H9 (cell line): Measurements from ENCODE around the gene CLCA4. TPM values are rescaled to one million over a fixed set of nuclear protein-coding genes. Genes with fewer than 3 reads are reported as not detected.

Source experiments
- DNase-seq: peaks from one replicate; pipeline ENCODE4 v3.0.0-alpha.2; 2017
- H2AFZ ChIP-seq: one replicate; pipeline ENCODE4 v1.6.1; 2013; ENCODE audit warnings: mild to moderate bottlenecking, low read length, control low read depth, moderate library complexity
- H2AK5ac ChIP-seq: 2 replicates; pipeline ENCODE4 v1.6.1; 2013; ENCODE audit warnings: low read length, control low read depth, mixed read lengths; ENCODE audit not compliant: insufficient read length
- H2BK120ac ChIP-seq: one replicate; pipeline ENCODE4 v1.6.1; 2013; ENCODE audit warnings: low read depth, mild to moderate bottlenecking, low read length, control low read depth, inconsistent platforms; ENCODE audit not compliant: poor library complexity, severe bottlenecking
- H2BK12ac ChIP-seq: 2 replicates; pipeline ENCODE4 v1.6.1; 2013; ENCODE audit warnings: low read length, control low read depth, mixed read lengths, low read depth; ENCODE audit not compliant: insufficient read length
- H2BK15ac ChIP-seq: 2 replicates; pipeline ENCODE4 v1.6.1; 2013; ENCODE audit warnings: low read depth, low read length, control low read depth
- H2BK20ac ChIP-seq: one replicate; pipeline ENCODE4 v1.6.1; 2013; ENCODE audit warnings: low read depth, mild to moderate bottlenecking, low read length, control low read depth, inconsistent platforms; ENCODE audit not compliant: poor library complexity, severe bottlenecking
- H2BK5ac ChIP-seq: 2 replicates; pipeline ENCODE4 v1.6.1; 2013; ENCODE audit warnings: low read length, control low read depth, mixed read lengths; ENCODE audit not compliant: insufficient read length
- H3K14ac ChIP-seq: 2 replicates; pipeline ENCODE4 v1.6.1; 2013; ENCODE audit warnings: low read length, control low read depth; ENCODE audit not compliant: insufficient read depth
- H3K18ac ChIP-seq: 2 replicates; pipeline ENCODE4 v1.6.1; 2013; ENCODE audit warnings: low read depth, mild to moderate bottlenecking, mixed read lengths, low read length, control low read depth; ENCODE audit not compliant: insufficient read length
- H3K23ac ChIP-seq: 2 replicates; pipeline ENCODE4 v1.6.1; 2013; ENCODE audit warnings: low read length, control low read depth, mixed read lengths, low read depth; ENCODE audit not compliant: insufficient read length
- H3K23me2 ChIP-seq: 2 replicates; pipeline ENCODE4 v1.6.1; 2013; ENCODE audit warnings: low read depth, mild to moderate bottlenecking, mixed read lengths, low read length, control low read depth; ENCODE audit not compliant: insufficient read length, poor library complexity, severe bottlenecking
- H3K27ac ChIP-seq: 2 replicates; pipeline ENCODE4 v1.5.1; 2013; ENCODE audit warnings: low read length, control low read depth, mixed read lengths, low read depth; ENCODE audit not compliant: insufficient read length
- H3K27me3 ChIP-seq: 2 replicates; pipeline ENCODE4 v1.6.1; 2013; ENCODE audit warnings: low read length, control low read depth, inconsistent platforms; ENCODE audit not compliant: insufficient read depth
- H3K4ac ChIP-seq: 2 replicates; pipeline ENCODE4 v1.6.1; 2013; ENCODE audit warnings: low read depth, mild to moderate bottlenecking, control low read depth, inconsistent platforms, low read length, moderate library complexity
- H3K4me1 ChIP-seq: 2 replicates; pipeline ENCODE4 v1.6.1; 2013; ENCODE audit warnings: low read length, control low read depth, inconsistent platforms; ENCODE audit not compliant: insufficient read depth
- H3K4me2 ChIP-seq: 2 replicates; pipeline ENCODE4 v1.6.1; 2013; ENCODE audit warnings: low read length, control low read depth, mixed read lengths; ENCODE audit not compliant: insufficient read length, insufficient read depth
- H3K56ac ChIP-seq: 2 replicates; pipeline ENCODE4 v1.6.1; 2013; ENCODE audit warnings: low read depth, mild to moderate bottlenecking, mixed read lengths, low read length, control low read depth; ENCODE audit not compliant: insufficient read length
- H3K79me1 ChIP-seq: 2 replicates; pipeline ENCODE4 v1.6.1; 2013; ENCODE audit warnings: low read depth, mild to moderate bottlenecking, moderate library complexity, low read length, control low read depth, inconsistent platforms; ENCODE audit not compliant: insufficient read depth, poor library complexity, severe bottlenecking
- H3K79me2 ChIP-seq: 2 replicates; pipeline ENCODE4 v1.6.1; 2013; ENCODE audit warnings: low read length, control low read depth, inconsistent platforms; ENCODE audit not compliant: insufficient read depth
- H3K9ac ChIP-seq: 2 replicates; pipeline ENCODE4 v1.6.1; 2013; ENCODE audit warnings: low read length, control low read depth, mixed read lengths; ENCODE audit not compliant: insufficient read length; ENCODE audit errors: extremely low read depth
- H3K9me3 ChIP-seq: one replicate; pipeline ENCODE4 v1.6.1; 2013; ENCODE audit warnings: low read depth, low read length, inconsistent platforms; ENCODE audit not compliant: control insufficient read depth
- H3T11ph ChIP-seq: one replicate; pipeline ENCODE4 v1.6.1; 2013; ENCODE audit warnings: mild to moderate bottlenecking, low read length, control low read depth, inconsistent platforms
- H4K20me1 ChIP-seq: one replicate; pipeline ENCODE4 v1.6.1; 2013; ENCODE audit not compliant: control insufficient read depth, insufficient read length, insufficient read depth
- H4K5ac ChIP-seq: 2 replicates; pipeline ENCODE4 v1.6.1; 2013; ENCODE audit warnings: low read depth, mild to moderate bottlenecking, mixed read lengths, low read length, control low read depth; ENCODE audit not compliant: insufficient read length
- H4K8ac ChIP-seq: replicated peaks from 2 replicates; pipeline ENCODE4 v1.6.1; 2013; ENCODE audit warnings: low read length, control low read depth, mixed read lengths, low read depth; ENCODE audit not compliant: insufficient read length
- H4K91ac ChIP-seq: 2 replicates; pipeline ENCODE4 v1.6.1; 2013; ENCODE audit warnings: low read depth, mild to moderate bottlenecking, moderate library complexity, mixed read lengths, low read length, control low read depth; ENCODE audit not compliant: insufficient read length
- H3K27ac Mint-ChIP-seq, 3 experiments: 2 replicates in 2 of 3; 3 replicates in 1 of 3; pipeline ENCODE4 v1.8.0; 2020 to 2021; ENCODE audit warnings: mixed read lengths in 3 of 3, mild to moderate bottlenecking in 1 of 3, moderate library complexity in 1 of 3
- H3K27me3 Mint-ChIP-seq: 2 replicates; pipeline ENCODE4 v1.8.0; 2021; ENCODE audit warnings: low read depth, mild to moderate bottlenecking, moderate library complexity, mixed read lengths
- H3K36me3 Mint-ChIP-seq, 3 experiments: 2 replicates in 2 of 3; 3 replicates in 1 of 3; pipeline ENCODE4 v1.8.0; 2020 to 2021; ENCODE audit warnings: low read depth in 3 of 3, mixed read lengths in 3 of 3; ENCODE audit not compliant: insufficient read depth in 1 of 3
- H3K4me1 Mint-ChIP-seq, 2 experiments: 2 replicates each; pipeline ENCODE4 v1.8.0; 2020; ENCODE audit warnings: mixed read lengths in 2 of 2
- H3K4me3 Mint-ChIP-seq, 2 experiments: 2 replicates in 1 of 2; 3 replicates in 1 of 2; pipeline ENCODE4 v1.8.0; 2020 to 2021; ENCODE audit warnings: mild to moderate bottlenecking in 2 of 2, mixed read lengths in 2 of 2, moderate library complexity in 1 of 2
- H3K9me3 Mint-ChIP-seq, 2 experiments: 2 replicates in 1 of 2; 3 replicates in 1 of 2; pipeline ENCODE4 v1.8.0; 2020; ENCODE audit warnings: mild to moderate bottlenecking in 2 of 2, mixed read lengths in 2 of 2, moderate library complexity in 1 of 2
- WGBS: extraction: QIAGEN DNeasy Blood & Tissue Kit; methylation state at CpG from one replicate; pipeline ENCODE4 v1.1.7; 2013; ENCODE audit warnings: missing lambda C conversion rate, low lambda C conversion rate, mixed read lengths; ENCODE audit not compliant: insufficient read length; ENCODE audit errors: extremely low coverage; 5-methylcytosine and 5-hydroxymethylcytosine counted together
- total RNA-seq: library from RNA; stranded (reverse); gene quantifications from 2 replicates; pipeline ENCODE4 v1.2.1, GENCODE V29; 2021
- TF ChIP-seq, protein P1 (sequence below): fragments of 200-600 bp; sonication (generic); conservative IDR thresholded peaks from 3 replicates; pipeline ENCODE4 v1.8.0; 2021; ENCODE audit warnings: antibody characterized with exemption, mild to moderate bottlenecking

Gene CLCA4
- total RNA-seq, 1 experiment from 2014 or later, result not detected

GRCh38 chr1:86523670-86524354 lies 23.1 kb upstream of the CLCA4 start:
- DNase-seq, result no peak
- H3K23me2 ChIP-seq, result no peaks in the 10 kb centered on the region
- H3K4ac ChIP-seq, result no peak overlapping the region
- H2AK5ac ChIP-seq, result no peak overlapping the region
- no peak overlapping the region for H3K9ac ChIP-seq
- H3K4me1 ChIP-seq, result no peaks in the 10 kb centered on the region
- TF ChIP-seq, protein P1, sequence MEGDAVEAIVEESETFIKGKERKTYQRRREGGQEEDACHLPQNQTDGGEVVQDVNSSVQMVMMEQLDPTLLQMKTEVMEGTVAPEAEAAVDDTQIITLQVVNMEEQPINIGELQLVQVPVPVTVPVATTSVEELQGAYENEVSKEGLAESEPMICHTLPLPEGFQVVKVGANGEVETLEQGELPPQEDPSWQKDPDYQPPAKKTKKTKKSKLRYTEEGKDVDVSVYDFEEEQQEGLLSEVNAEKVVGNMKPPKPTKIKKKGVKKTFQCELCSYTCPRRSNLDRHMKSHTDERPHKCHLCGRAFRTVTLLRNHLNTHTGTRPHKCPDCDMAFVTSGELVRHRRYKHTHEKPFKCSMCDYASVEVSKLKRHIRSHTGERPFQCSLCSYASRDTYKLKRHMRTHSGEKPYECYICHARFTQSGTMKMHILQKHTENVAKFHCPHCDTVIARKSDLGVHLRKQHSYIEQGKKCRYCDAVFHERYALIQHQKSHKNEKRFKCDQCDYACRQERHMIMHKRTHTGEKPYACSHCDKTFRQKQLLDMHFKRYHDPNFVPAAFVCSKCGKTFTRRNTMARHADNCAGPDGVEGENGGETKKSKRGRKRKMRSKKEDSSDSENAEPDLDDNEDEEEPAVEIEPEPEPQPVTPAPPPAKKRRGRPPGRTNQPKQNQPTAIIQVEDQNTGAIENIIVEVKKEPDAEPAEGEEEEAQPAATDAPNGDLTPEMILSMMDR, result no peak
- no peak overlapping the region for H2BK120ac ChIP-seq
- no peak overlapping the region for H4K91ac ChIP-seq
- no peak overlapping the region for H3K18ac ChIP-seq
- H3K79me1 ChIP-seq, result no peaks in the 10 kb centered on the region
- no CpG with 5 or more reads among the region's 32 CpGs for WGBS
- no peak overlapping the region for H4K5ac ChIP-seq
- no peaks in the 10 kb centered on the region for H4K20me1 ChIP-seq
- no peaks in the 10 kb centered on the region for H3K4me1 Mint-ChIP-seq
- no peak overlapping the region for H3K56ac ChIP-seq
- H3T11ph ChIP-seq, result no peak overlapping the region
- H3K9me3 Mint-ChIP-seq, result peaks cover 14 to 17% of the 10 kb centered on the region in 2 experiments
- no peak overlapping the region for H3K14ac ChIP-seq
- H3K27ac Mint-ChIP-seq, result no peak overlapping the region
- H3K4me2 ChIP-seq, result no peak overlapping the region
- no peak overlapping the region for H3K27ac ChIP-seq
- no peak overlapping the region for H2BK12ac ChIP-seq
- no peak overlapping the region for H4K8ac ChIP-seq
- H2BK5ac ChIP-seq, result no peak overlapping the region
- H2BK15ac ChIP-seq, result no peak overlapping the region
- no peak overlapping the region for H2BK20ac ChIP-seq
- H3K79me2 ChIP-seq, result no peaks in the 10 kb centered on the region
- H3K27me3 ChIP-seq, result no peaks in the 10 kb centered on the region
- H3K27me3 Mint-ChIP-seq, result no peaks in the 10 kb centered on the region
- no peak overlapping the region for H3K23ac ChIP-seq
- peaks cover 7 to 18% (median 7%) of the 10 kb centered on the region in 3 experiments for H3K36me3 Mint-ChIP-seq
- no peaks in the 10 kb centered on the region for H3K9me3 ChIP-seq
- no peak overlapping the region for H3K4me3 Mint-ChIP-seq
- H2AFZ ChIP-seq, result no peak overlapping the region
